SK-N-SH (cell line): ENCODE results near the gene PSTPIP1.

ENCODE experiments used
- EZH2phosphoT487 ChIP-seq: fragments of 200-600 bp; sonication (generic); IDR thresholded peaks from 2 replicates; pipeline ENCODE4 v1.6.1; 2017; ENCODE audit warnings: low read depth, mixed run types, mild to moderate bottlenecking, antibody characterized with exemption, moderate library complexity, borderline replicate concordance
- FOSL2 ChIP-seq: IDR thresholded peaks from 2 replicates; pipeline ENCODE4 v1.4.0; 2012; ENCODE audit warnings: low read depth, mild to moderate bottlenecking, moderate library complexity, borderline replicate concordance
- GABPA ChIP-seq: IDR thresholded peaks from 2 replicates; pipeline ENCODE4 v1.4.0; 2012; ENCODE audit warnings: low read depth, mild to moderate bottlenecking
- NFIC ChIP-seq: IDR thresholded peaks from 2 replicates; pipeline ENCODE4 v1.4.0; 2012; ENCODE audit warnings: borderline replicate concordance
- POLR2AphosphoS5 ChIP-seq: IDR thresholded peaks from 2 replicates; pipeline ENCODE4 v1.6.1; 2012; ENCODE audit warnings: low read depth, low read length
- TCF12 ChIP-seq: IDR thresholded peaks from 2 replicates; pipeline ENCODE4 v1.4.0; 2012
- TF ChIP-seq, protein P1 (sequence below): fragments of 200-600 bp; sonication (generic); IDR thresholded peaks from 2 replicates; pipeline ENCODE4 v1.6.1; 2017; ENCODE audit warnings: antibody characterized with exemption, mild to moderate bottlenecking, moderate library complexity

- TF ChIP-seq, protein P1, sequence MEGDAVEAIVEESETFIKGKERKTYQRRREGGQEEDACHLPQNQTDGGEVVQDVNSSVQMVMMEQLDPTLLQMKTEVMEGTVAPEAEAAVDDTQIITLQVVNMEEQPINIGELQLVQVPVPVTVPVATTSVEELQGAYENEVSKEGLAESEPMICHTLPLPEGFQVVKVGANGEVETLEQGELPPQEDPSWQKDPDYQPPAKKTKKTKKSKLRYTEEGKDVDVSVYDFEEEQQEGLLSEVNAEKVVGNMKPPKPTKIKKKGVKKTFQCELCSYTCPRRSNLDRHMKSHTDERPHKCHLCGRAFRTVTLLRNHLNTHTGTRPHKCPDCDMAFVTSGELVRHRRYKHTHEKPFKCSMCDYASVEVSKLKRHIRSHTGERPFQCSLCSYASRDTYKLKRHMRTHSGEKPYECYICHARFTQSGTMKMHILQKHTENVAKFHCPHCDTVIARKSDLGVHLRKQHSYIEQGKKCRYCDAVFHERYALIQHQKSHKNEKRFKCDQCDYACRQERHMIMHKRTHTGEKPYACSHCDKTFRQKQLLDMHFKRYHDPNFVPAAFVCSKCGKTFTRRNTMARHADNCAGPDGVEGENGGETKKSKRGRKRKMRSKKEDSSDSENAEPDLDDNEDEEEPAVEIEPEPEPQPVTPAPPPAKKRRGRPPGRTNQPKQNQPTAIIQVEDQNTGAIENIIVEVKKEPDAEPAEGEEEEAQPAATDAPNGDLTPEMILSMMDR: no peak
- TF ChIP-seq FOSL2 (no peak), NFIC (no peak), POLR2AphosphoS5 (no peak), GABPA (no peak), TCF12 (no peak), EZH2phosphoT487 (no peak)
Measured at GRCh38 chr15:76967067-76967466, 27.9 kb upstream of the PSTPIP1 start.
